DND-41 (cell line): ENCODE measurements around the gene UNC45A.

Source experiments
- ATAC-seq: fragments of 200-7000 bp; cut with Tn5 transposase; 3 replicates; pipeline ENCODE4 v1.9.1; 2021; ENCODE audit warnings: low read depth; ENCODE audit not compliant: insufficient read depth
- DNase-seq: peaks from one replicate; pipeline ENCODE4 v3.0.0-alpha.2; 2020
- H2AFZ ChIP-seq: 2 replicates; pipeline ENCODE4 v1.6.0; 2012; ENCODE audit warnings: low read depth, low read length
- H3K27ac ChIP-seq: 2 replicates; pipeline ENCODE4 v1.5.1; 2012; ENCODE audit warnings: low read length, inconsistent platforms
- H3K27me3 ChIP-seq: fragments of 200-600 bp; sonication (generic); 2 replicates; pipeline ENCODE4 v1.6.0; 2012; ENCODE audit warnings: low read length, mild to moderate bottlenecking, inconsistent platforms; ENCODE audit not compliant: insufficient read depth, poor library complexity
- H3K36me3 ChIP-seq: 2 replicates; pipeline ENCODE4 v1.5.1; 2012; ENCODE audit warnings: low read length, inconsistent platforms; ENCODE audit not compliant: insufficient read depth
- H3K4me1 ChIP-seq: 2 replicates; pipeline ENCODE4 v1.5.1; 2012; ENCODE audit warnings: mild to moderate bottlenecking, low read length; ENCODE audit not compliant: insufficient read depth
- H3K4me2 ChIP-seq: 2 replicates; pipeline ENCODE4 v1.6.0; 2012; ENCODE audit warnings: mild to moderate bottlenecking, moderate library complexity, low read length, inconsistent platforms; ENCODE audit not compliant: insufficient read depth
- H3K4me3 ChIP-seq, 2 experiments: fragments of 200-600 bp in 1 of 2; shearing (Covaris generic) in 1 of 2; 2 replicates each; pipeline ENCODE4 v1.5.1; 2012 to 2016; ENCODE audit warnings: inconsistent platforms in 2 of 2, low read length in 2 of 2, mild to moderate bottlenecking in 2 of 2, low read depth in 1 of 2, moderate library complexity in 1 of 2
- H3K79me2 ChIP-seq: 2 replicates; pipeline ENCODE4 v1.6.0; 2012; ENCODE audit warnings: low read length, inconsistent platforms; ENCODE audit not compliant: insufficient read depth
- H3K9ac ChIP-seq: 2 replicates; pipeline ENCODE4 v1.6.0; 2012; ENCODE audit warnings: low read depth, mild to moderate bottlenecking, inconsistent platforms, low read length, moderate library complexity
- H3K9me3 ChIP-seq: 2 replicates; pipeline ENCODE4 v1.5.1; 2012; ENCODE audit warnings: low read length, moderate library complexity, mild to moderate bottlenecking, inconsistent platforms; ENCODE audit not compliant: insufficient read depth, severe bottlenecking
- H4K20me1 ChIP-seq: 2 replicates; pipeline ENCODE4 v1.6.0; 2012; ENCODE audit warnings: low read length; ENCODE audit not compliant: insufficient read depth
- CTCF ChIP-seq: IDR thresholded peaks from 2 replicates; pipeline ENCODE4 v1.5.1; 2012; ENCODE audit warnings: borderline replicate concordance, low read length, moderate library complexity, mild to moderate bottlenecking; ENCODE audit not compliant: poor library complexity, severe bottlenecking; ENCODE audit errors: extremely low read depth
- EZH2 ChIP-seq: IDR thresholded peaks from 3 replicates; pipeline ENCODE4 v1.6.1; 2012; ENCODE audit warnings: borderline replicate concordance, low read depth, mild to moderate bottlenecking, moderate library complexity, low read length, inconsistent platforms; ENCODE audit not compliant: severe bottlenecking

Gene UNC45A

GRCh38 chr15:90981681-90982080 lies 46.6 kb downstream of the UNC45A start:
- peaks cover 46% of the 10 kb centered on the region for H3K79me2 ChIP-seq
- no peaks in the 10 kb centered on the region for H3K4me1 ChIP-seq
- no peak overlapping the region for H3K4me3 ChIP-seq
- H3K9me3 ChIP-seq, result no peaks in the 10 kb centered on the region
- peaks cover 87% of the 10 kb centered on the region for H3K36me3 ChIP-seq
- TF ChIP-seq CTCF (no peak), EZH2 (no peak)
- no peak overlapping the region for H3K27ac ChIP-seq
- H3K9ac ChIP-seq, result no peak overlapping the region
- DNase-seq, result no peak
- H2AFZ ChIP-seq, result no peak overlapping the region
- H3K4me2 ChIP-seq, result no peak overlapping the region
- ATAC-seq, result no peak
- H4K20me1 ChIP-seq, result peaks cover 18% of the 10 kb centered on the region
- no peaks in the 10 kb centered on the region for H3K27me3 ChIP-seq

GRCh38 chr15:90982135-90982534 lies 47.0 kb downstream of the UNC45A start:
- H3K9ac ChIP-seq, result no peak overlapping the region
- DNase-seq (no peak), ATAC-seq (no peak)
- H3K9me3 ChIP-seq, result no peaks in the 10 kb centered on the region
- H3K4me2 ChIP-seq, result no peak overlapping the region
- TF ChIP-seq CTCF (no peak), EZH2 (no peak)
- H3K4me1 ChIP-seq, result no peaks in the 10 kb centered on the region
- peaks cover 23% of the 10 kb centered on the region for H4K20me1 ChIP-seq
- H3K27ac ChIP-seq, result no peak overlapping the region
- peaks cover 50% of the 10 kb centered on the region for H3K79me2 ChIP-seq
- no peaks in the 10 kb centered on the region for H3K27me3 ChIP-seq
- H3K4me3 ChIP-seq, result no peak overlapping the region
- H3K36me3 ChIP-seq, result peaks cover 86% of the 10 kb centered on the region
- no peak overlapping the region for H2AFZ ChIP-seq

GRCh38 chr15:90986790-90987507 lies 51.9 kb downstream of the UNC45A start:
- Histone ChIP-seq H4K20me1 (peaks cover 45% of the 10 kb centered on the region), H3K79me2 (peaks cover 94% of the 10 kb centered on the region), H3K4me2 (no peak overlapping the region), H3K36me3 (peaks cover 42% of the 10 kb centered on the region), H3K4me3 (no peak overlapping the region), H2AFZ (no peak overlapping the region), H3K27ac (no peak overlapping the region), H3K9ac (no peak overlapping the region), H3K4me1 (peaks cover 12% of the 10 kb centered on the region), H3K27me3 (no peaks in the 10 kb centered on the region), H3K9me3 (no peaks in the 10 kb centered on the region)
- no peak for ATAC-seq
- TF ChIP-seq CTCF, result no peak
- TF ChIP-seq EZH2, result no peak
- DNase-seq, result no peak
